WTC11 (cell line): ENCODE data around the gene KRT10. TPM values are rescaled to one million over a fixed set of nuclear protein-coding genes. Genes with fewer than 3 reads are reported as not detected.

Source experiments
- ATAC-seq: fragments of 200-7000 bp; cut with Tn5 transposase; 2 replicates; pipeline ENCODE4 v1.10.0; 2021; ENCODE audit warnings: mild to moderate bottlenecking, moderate library complexity
- CTCF ChIA-PET: fragments of 300-600 bp; sonication (Branson Sonifier 250); formaldehyde crosslinking; loops from one replicate; lab custom pipeline; 2021; ENCODE audit warnings: antibody characterized with exemption; lab: Charles Lee
- POLR2A ChIA-PET: fragments of 350-600 bp; sonication (Branson Sonifier 250); formaldehyde crosslinking; loops from one replicate; lab custom pipeline; 2021; ENCODE audit warnings: antibody characterized with exemption; lab: Charles Lee
- DNase-seq: peaks from one replicate; pipeline ENCODE4 v3.0.0; 2021; ENCODE audit warnings: low spot score
- H3K27ac Mint-ChIP-seq: 2 replicates; pipeline ENCODE4 v1.8.0; 2021; ENCODE audit warnings: mixed read lengths
- H3K27me3 Mint-ChIP-seq: 2 replicates; pipeline ENCODE4 v1.8.0; 2021; ENCODE audit warnings: low read depth, mild to moderate bottlenecking, moderate library complexity, mixed read lengths
- H3K36me3 Mint-ChIP-seq: 2 replicates; pipeline ENCODE4 v1.8.0; 2021; ENCODE audit warnings: mixed read lengths
- H3K4me1 Mint-ChIP-seq: 2 replicates; pipeline ENCODE4 v1.8.0; 2022; ENCODE audit warnings: mixed read lengths
- H3K4me3 Mint-ChIP-seq: 2 replicates; pipeline ENCODE4 v1.8.0; 2021; ENCODE audit warnings: mild to moderate bottlenecking, moderate library complexity, mixed read lengths
- H3K9me3 Mint-ChIP-seq: 2 replicates; pipeline ENCODE4 v1.8.0; 2021; ENCODE audit warnings: mixed read lengths
- ATF1 ChIP-seq: sonication (generic); formaldehyde crosslinking; IDR thresholded peaks from 2 replicates; pipeline ENCODE4 v1.8.1; 2023; ENCODE audit warnings: mild to moderate bottlenecking, moderate library complexity, missing genetic modification reagents
- CREB1 ChIP-seq: sonication (generic); formaldehyde crosslinking; IDR thresholded peaks from 2 replicates; pipeline ENCODE4 v1.8.0; 2023; ENCODE audit warnings: mild to moderate bottlenecking, missing genetic modification reagents
- ESRRA ChIP-seq: sonication (generic); formaldehyde crosslinking; IDR thresholded peaks from 2 replicates; pipeline ENCODE4 v1.8.1; 2022; ENCODE audit warnings: mild to moderate bottlenecking, missing genetic modification reagents, borderline replicate concordance
- ETV6 ChIP-seq: sonication (generic); formaldehyde crosslinking; IDR thresholded peaks from 2 replicates; pipeline ENCODE4 v1.8.1; 2022; ENCODE audit warnings: mild to moderate bottlenecking, missing genetic modification reagents
- GRHL2 ChIP-seq: fragments of 250-450 bp; sonication (Bioruptor Pico); IDR thresholded peaks from 2 replicates; pipeline ENCODE4 v1.8.0; 2022; ENCODE audit warnings: mild to moderate bottlenecking, moderate library complexity; ENCODE audit not compliant: insufficient replicate concordance, severe bottlenecking
- GTF2I ChIP-seq: fragments of 250-450 bp; sonication (Bioruptor Pico); conservative IDR thresholded peaks from 2 replicates; pipeline ENCODE4 v1.4.0; 2021; ENCODE audit warnings: mild to moderate bottlenecking
- HMGA2 ChIP-seq: fragments of 250-450 bp; sonication (Bioruptor Pico); IDR thresholded peaks from 2 replicates; pipeline ENCODE4 v1.4.0; 2021; ENCODE audit warnings: mild to moderate bottlenecking, moderate library complexity
- MYBL2 ChIP-seq: sonication (generic); formaldehyde crosslinking; IDR thresholded peaks from 2 replicates; pipeline ENCODE4 v1.8.1; 2023; ENCODE audit warnings: mild to moderate bottlenecking, moderate library complexity, missing genetic modification reagents
- NR1H2 ChIP-seq: sonication (generic); formaldehyde crosslinking; IDR thresholded peaks from 2 replicates; pipeline ENCODE4 v1.9.0; 2021; ENCODE audit warnings: mild to moderate bottlenecking, moderate library complexity, missing genetic modification reagents
- NR3C1 ChIP-seq: sonication (generic); formaldehyde crosslinking; conservative IDR thresholded peaks from 2 replicates; pipeline ENCODE4 v1.8.1; 2023; ENCODE audit warnings: low read depth, mild to moderate bottlenecking, missing genetic modification reagents
- PRRX2 ChIP-seq: fragments of 250-450 bp; sonication (Bioruptor Pico); IDR thresholded peaks from 2 replicates; pipeline ENCODE4 v1.8.0; 2021; ENCODE audit warnings: mild to moderate bottlenecking
- SOX15 ChIP-seq: fragments of 250-450 bp; sonication (Bioruptor Pico); IDR thresholded peaks from 2 replicates; pipeline ENCODE4 v1.9.0; 2021; ENCODE audit warnings: mild to moderate bottlenecking
- ZNF121 ChIP-seq: sonication (generic); formaldehyde crosslinking; IDR thresholded peaks from 2 replicates; pipeline ENCODE4 v1.8.0; 2023; ENCODE audit warnings: missing genetic modification reagents
- ZNF138 ChIP-seq: sonication (generic); formaldehyde crosslinking; conservative IDR thresholded peaks from 2 replicates; pipeline ENCODE4 v1.8.1; 2022; ENCODE audit warnings: mild to moderate bottlenecking, moderate library complexity, missing genetic modification reagents
- ZNF396 ChIP-seq: fragments of 250-450 bp; sonication (Bioruptor Pico); IDR thresholded peaks from 2 replicates; pipeline ENCODE4 v1.8.0; 2021; ENCODE audit warnings: mild to moderate bottlenecking, moderate library complexity, borderline replicate concordance
- total RNA-seq: library from RNA; stranded (reverse); gene quantifications from 3 replicates; pipeline ENCODE4 v1.2.3, GENCODE V29; 2021
- TF ChIP-seq, protein P1 (sequence below): sonication (generic); formaldehyde crosslinking; IDR thresholded peaks from 2 replicates; pipeline ENCODE4 v1.8.0; 2023; ENCODE audit warnings: missing genetic modification reagents
- TF ChIP-seq, protein P2 (sequence below): fragments of 250-450 bp; sonication (Bioruptor Pico); conservative IDR thresholded peaks from 2 replicates; pipeline ENCODE4 v1.9.0; 2021; ENCODE audit warnings: mild to moderate bottlenecking
- TF ChIP-seq, protein P3 (sequence below): sonication (generic); formaldehyde crosslinking; IDR thresholded peaks from 2 replicates; pipeline ENCODE4 v1.8.0; 2022; ENCODE audit warnings: mild to moderate bottlenecking, missing genetic modification reagents
- TF ChIP-seq, protein P4 (sequence below): sonication (generic); formaldehyde crosslinking; conservative IDR thresholded peaks from 2 replicates; pipeline ENCODE4 v1.8.1; 2023; ENCODE audit warnings: mild to moderate bottlenecking, low read depth, missing genetic modification reagents, moderate library complexity
- TF ChIP-seq, protein P5 (sequence below): fragments of 200-600 bp; IDR thresholded peaks from 2 replicates; pipeline ENCODE4 v1.8.0; 2022; ENCODE audit warnings: antibody characterized with exemption
- TF ChIP-seq, protein P6 (sequence below): sonication (generic); formaldehyde crosslinking; IDR thresholded peaks from 2 replicates; pipeline ENCODE4 v1.8.1; 2022; ENCODE audit warnings: missing genetic modification reagents, borderline replicate concordance
- TF ChIP-seq, protein P7 (sequence below): sonication (generic); formaldehyde crosslinking; IDR thresholded peaks from 2 replicates; pipeline ENCODE4 v1.8.1; 2023; ENCODE audit warnings: mild to moderate bottlenecking, missing genetic modification reagents

The KRT10 gene
- total RNA-seq, 1 experiment from 2014 or later = 23.2 TPM

DNA sequence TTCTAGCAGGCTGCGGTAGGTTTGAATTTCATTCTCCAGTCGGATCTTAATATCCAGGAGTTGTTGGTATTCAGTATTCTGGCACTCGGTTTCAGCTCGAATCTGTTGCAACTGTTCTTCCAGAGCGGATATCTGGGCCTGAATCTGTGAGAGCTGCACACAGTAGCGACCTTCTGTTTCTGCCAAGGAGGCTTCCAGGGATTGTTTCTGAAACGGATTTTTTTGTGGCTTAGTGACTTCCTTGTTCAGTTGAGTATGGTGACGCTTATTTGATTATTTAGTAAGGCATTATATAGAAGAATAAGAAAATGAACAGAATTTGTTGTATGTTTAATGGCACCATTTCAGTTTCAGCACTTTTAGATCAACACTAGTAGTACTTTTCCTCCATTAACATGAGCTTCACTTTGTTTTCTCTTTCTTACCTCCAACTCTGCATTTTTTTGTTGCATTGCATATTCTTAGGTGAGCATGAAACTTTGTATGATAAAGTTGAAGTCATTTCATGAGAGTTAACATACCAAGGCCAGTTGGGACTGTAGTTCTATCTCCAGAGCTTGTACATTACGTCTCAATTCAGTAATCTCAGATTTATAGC, 2.8 kb downstream of the KRT10 start (continued):
- TF ChIP-seq ZNF138 (CRISPR knock-in tag) (no peak), GRHL2 (no peak), ETV6 (CRISPR knock-in tag) (no peak), HMGA2 (CRISPR knock-in tag) (no peak), NR3C1 (CRISPR knock-in tag) (no peak), ESRRA (no peak), SOX15 (no peak), PRRX2 (CRISPR knock-in tag) (no peak), NR1H2 (no peak), CREB1 (CRISPR knock-in tag) (no peak)
- TF ChIP-seq, protein P1, sequence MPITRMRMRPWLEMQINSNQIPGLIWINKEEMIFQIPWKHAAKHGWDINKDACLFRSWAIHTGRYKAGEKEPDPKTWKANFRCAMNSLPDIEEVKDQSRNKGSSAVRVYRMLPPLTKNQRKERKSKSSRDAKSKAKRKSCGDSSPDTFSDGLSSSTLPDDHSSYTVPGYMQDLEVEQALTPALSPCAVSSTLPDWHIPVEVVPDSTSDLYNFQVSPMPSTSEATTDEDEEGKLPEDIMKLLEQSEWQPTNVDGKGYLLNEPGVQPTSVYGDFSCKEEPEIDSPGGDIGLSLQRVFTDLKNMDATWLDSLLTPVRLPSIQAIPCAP (CRISPR knock-in tag) = no peak
- TF ChIP-seq, protein P2, sequence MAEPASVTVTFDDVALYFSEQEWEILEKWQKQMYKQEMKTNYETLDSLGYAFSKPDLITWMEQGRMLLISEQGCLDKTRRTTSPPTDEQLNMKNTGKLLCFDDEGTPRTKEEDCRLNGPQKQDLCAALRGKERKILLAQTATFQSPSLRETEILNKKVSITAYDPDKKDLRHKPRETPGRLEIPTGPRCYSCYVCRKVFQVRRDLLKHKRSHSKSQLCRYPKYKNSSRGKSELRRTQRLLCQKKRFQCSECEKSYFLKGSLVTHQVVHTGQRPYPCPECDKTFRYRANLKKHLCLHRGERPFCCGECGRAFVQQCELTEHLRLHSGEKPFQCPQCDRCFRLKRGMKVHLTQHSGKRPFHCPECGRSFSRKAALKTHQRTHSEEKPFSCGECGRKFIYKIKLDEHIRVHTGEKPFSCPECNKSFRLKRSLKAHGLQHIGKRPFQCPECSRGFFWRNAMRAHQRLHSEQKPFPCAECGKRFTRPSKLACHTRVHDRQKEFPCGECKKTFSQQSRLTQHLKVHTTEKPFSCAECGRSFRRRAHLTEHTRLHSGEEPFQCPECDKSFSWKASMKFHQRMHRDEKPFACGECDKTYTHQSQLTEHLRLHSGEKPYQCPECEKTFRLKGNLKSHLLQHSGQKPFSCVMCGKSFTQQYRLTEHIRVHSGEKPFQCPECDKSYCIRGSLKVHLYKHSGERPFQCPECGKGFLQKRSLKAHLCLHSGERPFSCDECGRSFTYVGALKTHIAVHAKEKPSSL (CRISPR knock-in tag) = no peak
- TF ChIP-seq, protein P3, sequence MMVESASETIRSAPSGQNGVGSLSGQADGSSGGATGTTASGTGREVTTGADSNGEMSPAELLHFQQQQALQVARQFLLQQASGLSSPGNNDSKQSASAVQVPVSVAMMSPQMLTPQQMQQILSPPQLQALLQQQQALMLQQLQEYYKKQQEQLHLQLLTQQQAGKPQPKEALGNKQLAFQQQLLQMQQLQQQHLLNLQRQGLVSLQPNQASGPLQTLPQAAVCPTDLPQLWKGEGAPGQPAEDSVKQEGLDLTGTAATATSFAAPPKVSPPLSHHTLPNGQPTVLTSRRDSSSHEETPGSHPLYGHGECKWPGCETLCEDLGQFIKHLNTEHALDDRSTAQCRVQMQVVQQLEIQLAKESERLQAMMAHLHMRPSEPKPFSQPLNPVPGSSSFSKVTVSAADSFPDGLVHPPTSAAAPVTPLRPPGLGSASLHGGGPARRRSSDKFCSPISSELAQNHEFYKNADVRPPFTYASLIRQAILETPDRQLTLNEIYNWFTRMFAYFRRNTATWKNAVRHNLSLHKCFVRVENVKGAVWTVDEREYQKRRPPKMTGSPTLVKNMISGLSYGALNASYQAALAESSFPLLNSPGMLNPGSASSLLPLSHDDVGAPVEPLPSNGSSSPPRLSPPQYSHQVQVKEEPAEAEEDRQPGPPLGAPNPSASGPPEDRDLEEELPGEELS (CRISPR knock-in tag) = no peak
- TF ChIP-seq, protein P4, sequence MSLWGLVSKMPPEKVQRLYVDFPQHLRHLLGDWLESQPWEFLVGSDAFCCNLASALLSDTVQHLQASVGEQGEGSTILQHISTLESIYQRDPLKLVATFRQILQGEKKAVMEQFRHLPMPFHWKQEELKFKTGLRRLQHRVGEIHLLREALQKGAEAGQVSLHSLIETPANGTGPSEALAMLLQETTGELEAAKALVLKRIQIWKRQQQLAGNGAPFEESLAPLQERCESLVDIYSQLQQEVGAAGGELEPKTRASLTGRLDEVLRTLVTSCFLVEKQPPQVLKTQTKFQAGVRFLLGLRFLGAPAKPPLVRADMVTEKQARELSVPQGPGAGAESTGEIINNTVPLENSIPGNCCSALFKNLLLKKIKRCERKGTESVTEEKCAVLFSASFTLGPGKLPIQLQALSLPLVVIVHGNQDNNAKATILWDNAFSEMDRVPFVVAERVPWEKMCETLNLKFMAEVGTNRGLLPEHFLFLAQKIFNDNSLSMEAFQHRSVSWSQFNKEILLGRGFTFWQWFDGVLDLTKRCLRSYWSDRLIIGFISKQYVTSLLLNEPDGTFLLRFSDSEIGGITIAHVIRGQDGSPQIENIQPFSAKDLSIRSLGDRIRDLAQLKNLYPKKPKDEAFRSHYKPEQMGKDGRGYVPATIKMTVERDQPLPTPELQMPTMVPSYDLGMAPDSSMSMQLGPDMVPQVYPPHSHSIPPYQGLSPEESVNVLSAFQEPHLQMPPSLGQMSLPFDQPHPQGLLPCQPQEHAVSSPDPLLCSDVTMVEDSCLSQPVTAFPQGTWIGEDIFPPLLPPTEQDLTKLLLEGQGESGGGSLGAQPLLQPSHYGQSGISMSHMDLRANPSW = no peak
- TF ChIP-seq, protein P5, sequence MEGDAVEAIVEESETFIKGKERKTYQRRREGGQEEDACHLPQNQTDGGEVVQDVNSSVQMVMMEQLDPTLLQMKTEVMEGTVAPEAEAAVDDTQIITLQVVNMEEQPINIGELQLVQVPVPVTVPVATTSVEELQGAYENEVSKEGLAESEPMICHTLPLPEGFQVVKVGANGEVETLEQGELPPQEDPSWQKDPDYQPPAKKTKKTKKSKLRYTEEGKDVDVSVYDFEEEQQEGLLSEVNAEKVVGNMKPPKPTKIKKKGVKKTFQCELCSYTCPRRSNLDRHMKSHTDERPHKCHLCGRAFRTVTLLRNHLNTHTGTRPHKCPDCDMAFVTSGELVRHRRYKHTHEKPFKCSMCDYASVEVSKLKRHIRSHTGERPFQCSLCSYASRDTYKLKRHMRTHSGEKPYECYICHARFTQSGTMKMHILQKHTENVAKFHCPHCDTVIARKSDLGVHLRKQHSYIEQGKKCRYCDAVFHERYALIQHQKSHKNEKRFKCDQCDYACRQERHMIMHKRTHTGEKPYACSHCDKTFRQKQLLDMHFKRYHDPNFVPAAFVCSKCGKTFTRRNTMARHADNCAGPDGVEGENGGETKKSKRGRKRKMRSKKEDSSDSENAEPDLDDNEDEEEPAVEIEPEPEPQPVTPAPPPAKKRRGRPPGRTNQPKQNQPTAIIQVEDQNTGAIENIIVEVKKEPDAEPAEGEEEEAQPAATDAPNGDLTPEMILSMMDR = no peak

DNA sequence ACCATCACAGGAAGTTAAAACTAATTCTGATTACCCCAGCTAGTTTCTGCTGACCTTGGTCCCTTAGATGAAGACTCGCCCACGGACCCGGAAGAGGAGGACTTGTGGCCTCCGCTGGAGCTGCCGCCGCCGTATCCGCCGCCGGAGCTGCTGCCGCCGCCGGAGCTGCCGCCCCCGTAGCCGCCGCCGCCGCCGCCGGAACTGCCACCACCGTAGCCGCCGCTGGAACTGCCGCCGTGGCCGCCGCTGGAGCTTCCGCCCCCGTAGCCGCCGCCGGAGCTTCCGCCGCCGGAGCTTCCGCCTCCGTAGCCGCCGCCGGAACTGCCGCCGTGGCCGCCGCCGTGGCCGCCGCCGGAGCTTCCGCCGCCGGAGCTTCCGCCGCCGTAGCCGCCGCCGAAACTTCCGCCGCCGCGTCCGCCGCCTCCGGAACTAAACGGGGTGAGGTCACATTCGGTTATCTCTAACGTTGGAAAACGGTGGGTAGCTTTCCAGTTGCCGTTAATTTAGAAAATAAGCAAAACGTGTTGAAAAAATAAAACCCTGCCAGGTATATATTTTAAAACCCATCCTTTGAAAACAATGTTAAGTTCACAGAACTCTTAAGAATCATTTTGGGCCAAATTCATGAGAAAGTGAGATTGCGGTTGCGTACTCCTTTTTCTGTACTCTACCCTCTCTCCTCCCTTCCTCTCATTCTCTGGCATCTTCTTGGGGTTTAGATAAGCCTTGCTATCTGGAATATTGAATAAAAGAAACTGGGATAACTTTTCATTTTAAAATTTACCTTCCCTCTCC, 3.5 kb downstream of the KRT10 start:
- H3K9me3 Mint-ChIP-seq = no peaks in the 10 kb centered on the region
- H3K4me1 Mint-ChIP-seq = peaks cover 14% of the 10 kb centered on the region
- peak overlapping the region; percentile 90 for H3K4me3 Mint-ChIP-seq
- ATAC-seq (peak; percentile 66), DNase-seq (peak; percentile 71)
- H3K27ac Mint-ChIP-seq = peak overlapping the region; percentile 71; the same call in 1 of the 2 replicates
- ChIA-PET POLR2A (interaction anchor here (1.2 kb wide), 1 partner anchor 581 kb away, joined by 3 read pairs; no protein-coding TSS in a partner anchor), CTCF (interaction anchor here (0.5 to 2.3 kb wide), 12 partner anchors 12 to 847 kb away, joined by 3 to 10 read pairs (median 4); no protein-coding TSS in a partner anchor)
- peaks cover 47% of the 10 kb centered on the region for H3K27me3 Mint-ChIP-seq
- H3K36me3 Mint-ChIP-seq = peaks cover 13% of the 10 kb centered on the region
- no peak for TF ChIP-seq GTF2I (CRISPR knock-in tag)
- TF ChIP-seq, protein P6, sequence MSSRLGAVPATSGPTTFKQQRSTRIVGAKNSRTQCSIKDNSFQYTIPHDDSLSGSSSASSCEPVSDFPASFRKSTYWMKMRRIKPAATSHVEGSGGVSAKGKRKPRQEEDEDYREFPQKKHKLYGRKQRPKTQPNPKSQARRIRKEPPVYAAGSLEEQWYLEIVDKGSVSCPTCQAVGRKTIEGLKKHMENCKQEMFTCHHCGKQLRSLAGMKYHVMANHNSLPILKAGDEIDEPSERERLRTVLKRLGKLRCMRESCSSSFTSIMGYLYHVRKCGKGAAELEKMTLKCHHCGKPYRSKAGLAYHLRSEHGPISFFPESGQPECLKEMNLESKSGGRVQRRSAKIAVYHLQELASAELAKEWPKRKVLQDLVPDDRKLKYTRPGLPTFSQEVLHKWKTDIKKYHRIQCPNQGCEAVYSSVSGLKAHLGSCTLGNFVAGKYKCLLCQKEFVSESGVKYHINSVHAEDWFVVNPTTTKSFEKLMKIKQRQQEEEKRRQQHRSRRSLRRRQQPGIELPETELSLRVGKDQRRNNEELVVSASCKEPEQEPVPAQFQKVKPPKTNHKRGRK (CRISPR knock-in tag) = no peak
- TF ChIP-seq MYBL2 = no peak
- TF ChIP-seq, protein P7, sequence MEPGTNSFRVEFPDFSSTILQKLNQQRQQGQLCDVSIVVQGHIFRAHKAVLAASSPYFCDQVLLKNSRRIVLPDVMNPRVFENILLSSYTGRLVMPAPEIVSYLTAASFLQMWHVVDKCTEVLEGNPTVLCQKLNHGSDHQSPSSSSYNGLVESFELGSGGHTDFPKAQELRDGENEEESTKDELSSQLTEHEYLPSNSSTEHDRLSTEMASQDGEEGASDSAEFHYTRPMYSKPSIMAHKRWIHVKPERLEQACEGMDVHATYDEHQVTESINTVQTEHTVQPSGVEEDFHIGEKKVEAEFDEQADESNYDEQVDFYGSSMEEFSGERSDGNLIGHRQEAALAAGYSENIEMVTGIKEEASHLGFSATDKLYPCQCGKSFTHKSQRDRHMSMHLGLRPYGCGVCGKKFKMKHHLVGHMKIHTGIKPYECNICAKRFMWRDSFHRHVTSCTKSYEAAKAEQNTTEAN (CRISPR knock-in tag) = no peak
- TF ChIP-seq ZNF396 (CRISPR knock-in tag) = no peak
- TF ChIP-seq ESRRA = no peak
- TF ChIP-seq ZNF121 (CRISPR knock-in tag) = no peak
- TF ChIP-seq ETV6 (CRISPR knock-in tag) = peak; percentile 69; the same call in 1 of the 2 replicates
- TF ChIP-seq ATF1 (CRISPR knock-in tag) = no peak
